Endodermal cell (in vitro differentiated cells): ENCODE results near the gene MCTP1. TPM values are rescaled to one million over a fixed set of nuclear protein-coding genes. Genes with fewer than 3 reads are reported as not detected.
A peak's percentile ranks its signal among the peaks of the same experiment; 100 is the strongest.

Experiments used
- DNase-seq: peaks from one replicate; pipeline ENCODE4 v3.0.0-alpha.2; 2017
- H3K27ac ChIP-seq: 2 replicates; pipeline ENCODE4 v1.5.1; 2013; ENCODE audit warnings: mild to moderate bottlenecking, low read depth, low read length, moderate library complexity
- H3K27me3 ChIP-seq: 2 replicates; pipeline ENCODE4 v1.6.1; 2013; ENCODE audit warnings: mild to moderate bottlenecking, low read length, moderate library complexity; ENCODE audit not compliant: insufficient read depth, control insufficient read depth, poor library complexity, severe bottlenecking
- H3K36me3 ChIP-seq: 2 replicates; pipeline ENCODE4 v1.7.0; 2013; ENCODE audit warnings: mild to moderate bottlenecking, low read length, moderate library complexity; ENCODE audit not compliant: control insufficient read depth, insufficient read depth
- H3K4me1 ChIP-seq: one replicate; pipeline ENCODE4 v1.7.0; 2013; ENCODE audit warnings: low read length; ENCODE audit not compliant: control insufficient read depth, insufficient read depth
- H3K4me3 ChIP-seq: 2 replicates; pipeline ENCODE4 v1.5.1; 2013; ENCODE audit warnings: mild to moderate bottlenecking, low read length, moderate library complexity
- H3K9ac ChIP-seq: 2 replicates; pipeline ENCODE4 v1.6.1; 2013; ENCODE audit warnings: mild to moderate bottlenecking, low read length, moderate library complexity; ENCODE audit not compliant: poor library complexity, severe bottlenecking; ENCODE audit errors: extremely low read depth
- H3K9me3 ChIP-seq: 2 replicates; pipeline ENCODE4 v1.6.1; 2013; ENCODE audit warnings: mild to moderate bottlenecking, low read length, moderate library complexity; ENCODE audit not compliant: control insufficient read depth
- H3K27ac Mint-ChIP-seq: 2 replicates; pipeline ENCODE4 v1.8.0; 2020; ENCODE audit warnings: mixed read lengths
- H3K27me3 Mint-ChIP-seq: 2 replicates; pipeline ENCODE4 v1.8.0; 2021; ENCODE audit warnings: mild to moderate bottlenecking, mixed read lengths; ENCODE audit not compliant: insufficient read depth
- H3K36me3 Mint-ChIP-seq: 2 replicates; pipeline ENCODE4 v1.8.0; 2020; ENCODE audit warnings: low read depth, mixed read lengths
- H3K4me1 Mint-ChIP-seq: 2 replicates; pipeline ENCODE4 v1.8.0; 2020; ENCODE audit warnings: mixed read lengths
- H3K4me3 Mint-ChIP-seq: 2 replicates; pipeline ENCODE4 v1.8.0; 2020; ENCODE audit warnings: mild to moderate bottlenecking, moderate library complexity, mixed read lengths
- H3K9me3 Mint-ChIP-seq: 2 replicates; pipeline ENCODE4 v1.8.0; 2020; ENCODE audit warnings: mild to moderate bottlenecking, mixed read lengths
- CTCF ChIP-seq: fragments of 200-600 bp; sonication (generic); conservative IDR thresholded peaks from 2 replicates; pipeline ENCODE4 v1.5.0; 2021; ENCODE audit warnings: antibody characterized with exemption, mild to moderate bottlenecking
- WGBS, 2 experiments: methylation state at CpG; one replicate each; pipeline versions ENCODE4 v1.1.5 to v1.1.7; 2013; ENCODE audit warnings: missing lambda C conversion rate in 2 of 2, mixed read lengths in 1 of 2; ENCODE audit not compliant: insufficient coverage in 1 of 2, insufficient read length in 1 of 2; 5-methylcytosine and 5-hydroxymethylcytosine counted together
- long read RNA-seq, 4 experiments: library from polyadenylated mRNA in 2 of 4; library from RNA in 1 of 4; library from capped mRNA in 1 of 4; stranded (forward) in 3 of 4; unstranded in 1 of 4; transcript quantifications; one replicate each; pipeline ENCODE4 v2.0.0, GENCODE V29; 2020 to 2021; ENCODE audit warnings: inconsistent platforms in 1 of 4
- polyA plus RNA-seq, 2 experiments: library from polyadenylated mRNA; stranded (reverse); fragments of 50-300 nt; gene quantifications; one replicate each; pipeline ENCODE4 v1.2.3, GENCODE V29; 2013
- total RNA-seq, 2 donors: library from RNA; stranded (reverse); fragmentation: NEBNext Ultra II Directional in 1 of 2; extraction: Animal tissue kit (Norgen Biotek cat#: 25700) in 1 of 2; gene quantifications; 2 replicates in 1 of 2; 3 replicates in 1 of 2; pipeline ENCODE4 v1.2.1, GENCODE V29; 2021

The MCTP1 gene
- total RNA-seq, result 1 to 10 TPM in 1 of 2 donors, under 1 TPM in 1; 0.71 to 3.7 TPM
- polyA plus RNA-seq (2013, experiment 1 of 2), result 1.2 TPM
- 1.3 TPM for polyA plus RNA-seq (2013, experiment 2 of 2)
- long read RNA-seq, experiment 1, partial matches to known transcripts, result 0 of 1 reads
- long read RNA-seq, experiment 1, other reads (novel, unspliced or antisense), result 1 of 1 reads
- long read RNA-seq, experiment 2, result 0 reads
- long read RNA-seq, experiment 3, partial matches to known transcripts, result 1 of 2 reads
- long read RNA-seq, experiment 3, other reads (novel, unspliced or antisense), result 1 of 2 reads
- long read RNA-seq, experiment 4, result 0 reads

- no peak within 1 kb of the TSS for H3K9ac ChIP-seq
- peak; percentile 86 for DNase-seq
- H3K27ac ChIP-seq, result no peak within 1 kb of the TSS
- no peaks in the 10 kb centered on the region for H3K9me3 ChIP-seq
- H3K4me1 Mint-ChIP-seq, result peaks cover 15% of the 10 kb centered on the region
- peaks cover 81% of the 10 kb centered on the region for H3K27me3 ChIP-seq
- TF ChIP-seq CTCF, result no peak
- peaks cover 49% of the 10 kb centered on the region for H3K27me3 Mint-ChIP-seq
- H3K9me3 Mint-ChIP-seq, result no peaks in the 10 kb centered on the region
- peak within 1 kb of the TSS; percentile 58 for H3K4me3 Mint-ChIP-seq
- no peaks in the 10 kb centered on the region for H3K36me3 ChIP-seq
- WGBS, 2 experiments, result 0% methylated on average over 27 to 83 of the region's 83 CpGs
- H3K27ac Mint-ChIP-seq, result no peak within 1 kb of the TSS
- H3K4me1 ChIP-seq, result no peaks in the 10 kb centered on the region
- H3K36me3 Mint-ChIP-seq, result no peaks in the 10 kb centered on the region
- H3K4me3 ChIP-seq, result peak within 1 kb of the TSS; percentile 75
These were observed at the start of gene MCTP1 for GRCh38 chr5:95284572-95285408. Gene MCTP1 (minus strand): TSS chr5:95285094.

- Mint-ChIP-seq H3K9me3 (no peaks in the 10 kb centered on the region), H3K27ac (no peak overlapping the region), H3K4me1 (peaks cover 3% of the 10 kb centered on the region), H3K4me3 (no peak overlapping the region), H3K27me3 (no peaks in the 10 kb centered on the region), H3K36me3 (no peaks in the 10 kb centered on the region)
- WGBS, 2 experiments, result 86 to 90% methylated on average over 3 of the region's 3 CpGs
- no peak overlapping the region for H3K4me3 ChIP-seq
- no peak for DNase-seq
- no peak for TF ChIP-seq CTCF
- no peaks in the 10 kb centered on the region for H3K9me3 ChIP-seq
- no peak overlapping the region for H3K9ac ChIP-seq
- H3K27ac ChIP-seq, result no peak overlapping the region
- no peaks in the 10 kb centered on the region for H3K4me1 ChIP-seq
- H3K27me3 ChIP-seq, result no peaks in the 10 kb centered on the region
- H3K36me3 ChIP-seq, result no peaks in the 10 kb centered on the region
These were observed 47.3 kb upstream of the MCTP1 start for GRCh38 chr5:95332158-95332557.

- H3K4me1 Mint-ChIP-seq, result peaks cover 3% of the 10 kb centered on the region
- H3K4me1 ChIP-seq, result no peaks in the 10 kb centered on the region
- no peaks in the 10 kb centered on the region for H3K36me3 ChIP-seq
- H3K9me3 ChIP-seq, result no peaks in the 10 kb centered on the region
- no peak overlapping the region for H3K27ac ChIP-seq
- DNase-seq, result no peak
- H3K4me3 ChIP-seq, result no peak overlapping the region
- H3K4me3 Mint-ChIP-seq, result no peak overlapping the region
- H3K36me3 Mint-ChIP-seq, result no peaks in the 10 kb centered on the region
- TF ChIP-seq CTCF, result no peak
- no peaks in the 10 kb centered on the region for H3K9me3 Mint-ChIP-seq
- no peaks in the 10 kb centered on the region for H3K27me3 ChIP-seq
- no peaks in the 10 kb centered on the region for H3K27me3 Mint-ChIP-seq
- H3K27ac Mint-ChIP-seq, result no peak overlapping the region
- no peak overlapping the region for H3K9ac ChIP-seq
- 87 to 93% methylated on average over 3 of the region's 3 CpGs for WGBS, 2 experiments
These were observed 46.5 kb upstream of the MCTP1 start for GRCh38 chr5:95331358-95331757.
